Measurements from ENCODE around the gene SOX18.

GRCh38 chr20:64073476-64074183 lies 24.2 kb upstream of the SOX18 start:
- no peak for TF ChIP-seq YY1 (IDR thresholded peaks at IDR 0.05; ENCODE audit: insufficient read depth, insufficient read length)
- TF ChIP-seq ZNF274 (IDR thresholded peaks at IDR 0.05; ENCODE audit: low read depth, low read length) = no peak

Measured in NT2/D1 (cell line).